Measurements from ENCODE around the gene OR7A5.
"Not testable (repeated sequence)": the region's sequence is repeated elsewhere in the genome, so short reads cannot be mapped to it uniquely, and the experiment has no call there.

OR7A5 gene

DNA sequence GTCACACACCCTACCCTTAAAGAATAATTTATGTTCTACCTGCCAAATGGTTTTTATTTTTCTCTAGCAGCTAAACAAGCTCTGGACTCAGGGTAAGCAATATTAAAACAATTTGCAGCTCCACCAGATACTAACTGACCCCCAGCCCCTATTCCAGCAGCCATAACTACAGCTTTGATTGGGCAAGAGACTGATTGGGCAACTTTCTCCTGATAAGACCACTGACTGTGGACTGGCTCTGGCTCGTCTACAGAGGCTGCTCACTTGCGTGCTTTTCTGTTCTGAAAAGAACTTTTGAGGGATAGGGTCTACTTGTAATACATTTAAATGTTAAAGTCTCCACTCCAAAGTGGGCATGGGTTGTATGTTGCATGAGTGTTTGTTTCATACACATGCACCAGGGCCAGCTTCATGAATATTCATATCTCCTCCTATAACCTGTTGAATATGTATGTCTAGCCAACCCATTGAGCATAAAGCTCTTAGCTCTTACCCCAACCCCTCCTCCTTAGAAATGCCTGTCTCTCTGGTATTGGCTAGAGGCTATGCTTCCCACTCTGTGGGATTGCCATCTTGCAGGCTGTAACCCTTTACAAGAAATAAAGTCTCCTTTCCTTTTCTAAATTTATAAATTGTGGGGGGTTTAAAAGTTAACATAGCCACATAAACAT is 19.9 kb downstream of the OR7A5 start:
- TF ChIP-seq, protein P1, sequence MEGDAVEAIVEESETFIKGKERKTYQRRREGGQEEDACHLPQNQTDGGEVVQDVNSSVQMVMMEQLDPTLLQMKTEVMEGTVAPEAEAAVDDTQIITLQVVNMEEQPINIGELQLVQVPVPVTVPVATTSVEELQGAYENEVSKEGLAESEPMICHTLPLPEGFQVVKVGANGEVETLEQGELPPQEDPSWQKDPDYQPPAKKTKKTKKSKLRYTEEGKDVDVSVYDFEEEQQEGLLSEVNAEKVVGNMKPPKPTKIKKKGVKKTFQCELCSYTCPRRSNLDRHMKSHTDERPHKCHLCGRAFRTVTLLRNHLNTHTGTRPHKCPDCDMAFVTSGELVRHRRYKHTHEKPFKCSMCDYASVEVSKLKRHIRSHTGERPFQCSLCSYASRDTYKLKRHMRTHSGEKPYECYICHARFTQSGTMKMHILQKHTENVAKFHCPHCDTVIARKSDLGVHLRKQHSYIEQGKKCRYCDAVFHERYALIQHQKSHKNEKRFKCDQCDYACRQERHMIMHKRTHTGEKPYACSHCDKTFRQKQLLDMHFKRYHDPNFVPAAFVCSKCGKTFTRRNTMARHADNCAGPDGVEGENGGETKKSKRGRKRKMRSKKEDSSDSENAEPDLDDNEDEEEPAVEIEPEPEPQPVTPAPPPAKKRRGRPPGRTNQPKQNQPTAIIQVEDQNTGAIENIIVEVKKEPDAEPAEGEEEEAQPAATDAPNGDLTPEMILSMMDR (IDR thresholded peaks at IDR 0.05; ENCODE audit: borderline replicate concordance, control extremely low read depth, extremely low read depth, insufficient read depth, missing control alignments) = no peak
- DNase-seq (ENCODE audit: low spot score) = no peak
- in situ Hi-C loops (cut with MboI; ENCODE audit: low sequenced_read_pairs, unreplicated experiment) = no loop called here

DNA sequence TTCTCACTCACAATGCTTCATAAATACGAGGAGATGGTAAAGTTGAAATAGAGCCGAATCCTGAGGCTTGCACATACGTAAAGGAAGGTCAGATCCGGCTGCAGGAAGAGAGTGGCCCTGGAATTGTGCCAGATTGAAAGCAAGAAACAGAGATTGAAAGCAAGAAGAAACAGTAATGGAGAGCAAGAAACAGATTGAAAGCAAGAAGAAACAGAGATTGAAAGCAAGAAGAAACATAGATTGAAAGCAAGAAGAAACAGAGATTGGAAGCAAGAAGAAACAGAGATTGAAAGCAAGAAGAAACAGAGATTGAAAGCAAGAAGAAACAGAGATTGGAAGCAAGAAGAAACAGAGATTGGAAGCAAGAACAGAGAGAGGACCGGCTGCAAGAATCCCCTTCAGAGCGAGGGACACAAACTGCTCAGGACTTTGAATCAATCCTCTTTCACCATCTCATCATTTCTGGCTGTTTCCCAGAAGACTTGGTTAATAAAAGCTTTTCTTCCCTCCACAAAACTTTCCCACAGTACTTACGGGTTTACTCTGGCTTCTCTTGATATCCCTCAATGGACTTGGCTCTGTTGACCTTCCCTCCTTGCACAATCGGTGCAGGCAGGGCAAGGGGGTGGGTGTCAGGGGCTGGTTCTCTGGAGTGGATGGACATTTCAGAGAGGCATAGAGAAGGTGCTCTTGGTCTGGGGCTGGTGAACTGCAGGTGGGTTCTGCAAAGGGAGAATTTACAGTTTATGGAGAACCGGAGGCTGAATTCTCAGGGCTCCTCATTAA is 25.5 kb downstream of the OR7A5 start:
- in situ Hi-C loops (cut with MboI; ENCODE audit: low sequenced_read_pairs, unreplicated experiment) = no loop called here
- TF ChIP-seq, protein P1 (IDR thresholded peaks at IDR 0.05; ENCODE audit: borderline replicate concordance, control extremely low read depth, extremely low read depth, insufficient read depth, missing control alignments) = no peak
- DNase-seq (ENCODE audit: low spot score) = no peak

DNA sequence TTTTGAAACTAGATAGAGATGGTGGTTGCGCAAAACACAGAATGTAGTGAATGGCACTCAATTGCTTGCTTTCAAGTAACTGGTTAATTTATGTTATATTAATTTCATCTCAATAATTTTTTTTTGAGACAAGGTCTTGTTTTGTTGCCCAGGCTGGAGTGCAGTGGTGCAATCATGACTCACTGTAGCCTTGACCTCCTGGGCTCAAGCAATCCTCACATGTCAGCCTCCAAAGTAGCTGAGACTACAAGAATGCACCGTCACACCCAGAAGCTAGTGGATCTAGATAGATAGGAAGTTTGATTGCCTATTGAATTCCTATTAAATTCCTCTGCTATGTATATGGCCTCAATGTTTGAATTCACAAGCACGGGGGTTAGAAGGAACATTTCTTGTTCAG is 30.2 kb downstream of the OR7A5 start:
- no peak for DNase-seq (ENCODE audit: low spot score)
- TF ChIP-seq, protein P1 (IDR thresholded peaks at IDR 0.05; ENCODE audit: borderline replicate concordance, control extremely low read depth, extremely low read depth, insufficient read depth, missing control alignments) = no peak
- in situ Hi-C loops (cut with MboI; ENCODE audit: low sequenced_read_pairs, unreplicated experiment) = no loop called here

DNA sequence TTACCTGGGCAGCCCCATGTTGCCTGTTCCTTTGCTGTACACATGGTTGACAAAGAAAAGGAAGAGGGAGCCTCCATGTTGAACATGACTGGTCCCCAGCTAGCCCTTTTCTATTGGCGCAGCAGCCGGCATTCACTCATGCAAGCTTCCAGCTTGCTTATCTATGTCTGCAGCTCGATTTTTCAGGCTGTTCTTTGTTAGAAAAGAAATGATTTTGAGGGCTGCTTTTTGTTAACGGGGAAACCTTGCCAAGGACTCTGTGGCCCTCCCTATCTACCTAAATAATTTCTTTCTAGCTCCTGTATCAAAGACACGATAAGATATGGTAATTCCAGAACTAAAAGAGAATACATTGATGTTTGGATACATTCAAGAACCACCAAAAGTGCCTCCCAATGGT is 36.2 kb downstream of the OR7A5 start:
- DNase-seq (ENCODE audit: low spot score) = no peak
- in situ Hi-C loops (cut with MboI; ENCODE audit: low sequenced_read_pairs, unreplicated experiment) = no loop called here
- TF ChIP-seq, protein P1 (IDR thresholded peaks at IDR 0.05; ENCODE audit: borderline replicate concordance, control extremely low read depth, extremely low read depth, insufficient read depth, missing control alignments) = no peak

DNA sequence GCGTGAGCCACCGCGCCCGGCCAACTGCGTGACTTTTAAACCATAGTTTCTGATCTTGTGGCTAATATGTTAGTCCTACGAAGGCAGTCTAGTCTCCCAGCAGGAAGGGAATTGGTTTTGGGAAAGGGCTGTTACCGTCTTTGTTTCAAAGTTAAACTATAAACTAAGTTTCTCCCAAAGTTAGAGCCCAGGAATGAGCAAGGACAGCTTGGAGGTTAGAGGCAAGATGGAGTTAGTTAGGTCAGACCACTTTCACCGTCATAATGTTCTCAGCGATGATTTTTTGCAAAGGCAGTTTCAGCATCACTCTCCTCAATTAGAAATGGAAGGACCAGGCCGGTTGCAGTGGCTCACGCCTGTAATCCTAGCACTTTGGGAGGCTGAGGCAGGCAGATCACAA is 39.0 kb downstream of the OR7A5 start:
- DNase-seq (ENCODE audit: low spot score) = no peak
- in situ Hi-C loops (cut with MboI; ENCODE audit: low sequenced_read_pairs, unreplicated experiment) = no loop called here
- TF ChIP-seq, protein P1 (IDR thresholded peaks at IDR 0.05; ENCODE audit: borderline replicate concordance, control extremely low read depth, extremely low read depth, insufficient read depth, missing control alignments) = no peak

DNA sequence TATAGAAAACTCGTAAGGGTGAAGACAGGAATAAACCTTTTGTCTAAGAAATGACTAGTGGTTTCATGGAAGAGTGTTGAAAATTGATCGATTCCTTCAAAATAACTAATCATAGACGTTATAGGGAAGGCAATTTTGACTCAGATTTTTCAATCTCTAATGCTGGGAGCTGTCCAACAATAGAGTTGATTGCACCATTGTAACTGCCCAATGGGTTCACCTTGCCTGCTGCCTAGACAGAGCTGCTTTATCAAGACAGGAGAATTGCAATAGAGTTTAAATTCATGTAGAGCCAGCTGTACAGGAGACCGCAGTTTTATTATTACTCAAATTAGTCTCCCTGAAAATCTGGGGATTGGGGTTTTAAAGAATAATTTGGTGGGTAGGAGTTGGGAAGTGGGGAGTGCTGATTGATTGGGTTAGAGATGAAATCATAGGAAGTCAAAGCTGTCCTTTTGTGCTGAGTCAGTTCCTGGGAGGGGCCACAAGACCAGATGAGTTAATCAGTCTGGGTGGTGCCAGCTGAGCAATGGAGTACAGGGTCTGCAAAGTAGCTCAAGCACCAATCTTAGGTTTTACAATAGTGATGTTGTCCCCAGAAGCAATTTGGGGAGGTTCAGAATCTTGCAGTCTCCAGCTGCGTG is 39.8 kb downstream of the OR7A5 start:
- DNase-seq (ENCODE audit: low spot score) = no peak
- in situ Hi-C loops (cut with MboI; ENCODE audit: low sequenced_read_pairs, unreplicated experiment) = no loop called here
- TF ChIP-seq, protein P1 (IDR thresholded peaks at IDR 0.05; ENCODE audit: borderline replicate concordance, control extremely low read depth, extremely low read depth, insufficient read depth, missing control alignments) = no peak

DNA sequence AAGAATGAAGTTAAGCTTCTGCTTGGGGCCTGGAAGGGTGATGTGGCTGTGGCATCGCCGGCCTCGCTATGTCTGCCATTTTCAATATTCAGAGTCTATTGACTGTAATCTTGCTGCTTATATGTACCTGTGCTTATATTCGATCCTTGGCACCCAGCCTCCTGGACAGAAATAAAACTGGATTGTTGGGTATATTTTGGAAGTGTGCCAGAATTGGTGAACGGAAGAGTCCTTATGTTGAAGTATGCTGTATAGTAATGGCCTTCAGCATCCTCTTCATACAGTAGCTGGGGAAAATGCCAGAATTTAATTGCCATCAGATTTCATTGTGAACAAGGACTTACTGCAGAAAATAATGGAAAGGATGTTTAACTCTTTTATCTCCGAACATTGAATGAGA is 42.7 kb downstream of the OR7A5 start:
- DNase-seq (ENCODE audit: low spot score); in situ Hi-C loops (cut with MboI; ENCODE audit: low sequenced_read_pairs, unreplicated experiment): not testable (repeated sequence)
